ENCODE results near the gene CCDC66.

Gene CCDC66

GRCh38 chr3:56591262-56591661 lies 34.3 kb downstream of the CCDC66 start (continued):
- TF ChIP-seq, protein P1, sequence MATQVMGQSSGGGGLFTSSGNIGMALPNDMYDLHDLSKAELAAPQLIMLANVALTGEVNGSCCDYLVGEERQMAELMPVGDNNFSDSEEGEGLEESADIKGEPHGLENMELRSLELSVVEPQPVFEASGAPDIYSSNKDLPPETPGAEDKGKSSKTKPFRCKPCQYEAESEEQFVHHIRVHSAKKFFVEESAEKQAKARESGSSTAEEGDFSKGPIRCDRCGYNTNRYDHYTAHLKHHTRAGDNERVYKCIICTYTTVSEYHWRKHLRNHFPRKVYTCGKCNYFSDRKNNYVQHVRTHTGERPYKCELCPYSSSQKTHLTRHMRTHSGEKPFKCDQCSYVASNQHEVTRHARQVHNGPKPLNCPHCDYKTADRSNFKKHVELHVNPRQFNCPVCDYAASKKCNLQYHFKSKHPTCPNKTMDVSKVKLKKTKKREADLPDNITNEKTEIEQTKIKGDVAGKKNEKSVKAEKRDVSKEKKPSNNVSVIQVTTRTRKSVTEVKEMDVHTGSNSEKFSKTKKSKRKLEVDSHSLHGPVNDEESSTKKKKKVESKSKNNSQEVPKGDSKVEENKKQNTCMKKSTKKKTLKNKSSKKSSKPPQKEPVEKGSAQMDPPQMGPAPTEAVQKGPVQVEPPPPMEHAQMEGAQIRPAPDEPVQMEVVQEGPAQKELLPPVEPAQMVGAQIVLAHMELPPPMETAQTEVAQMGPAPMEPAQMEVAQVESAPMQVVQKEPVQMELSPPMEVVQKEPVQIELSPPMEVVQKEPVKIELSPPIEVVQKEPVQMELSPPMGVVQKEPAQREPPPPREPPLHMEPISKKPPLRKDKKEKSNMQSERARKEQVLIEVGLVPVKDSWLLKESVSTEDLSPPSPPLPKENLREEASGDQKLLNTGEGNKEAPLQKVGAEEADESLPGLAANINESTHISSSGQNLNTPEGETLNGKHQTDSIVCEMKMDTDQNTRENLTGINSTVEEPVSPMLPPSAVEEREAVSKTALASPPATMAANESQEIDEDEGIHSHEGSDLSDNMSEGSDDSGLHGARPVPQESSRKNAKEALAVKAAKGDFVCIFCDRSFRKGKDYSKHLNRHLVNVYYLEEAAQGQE (tag by site-specific recombination; IDR thresholded peaks at IDR 0.05): no peak
- TF ChIP-seq ZIC2 (tag by site-specific recombination; IDR thresholded peaks at IDR 0.05) (no peak), ZNF26 (tag by site-specific recombination; IDR thresholded peaks at IDR 0.05) (no peak), ZNF776 (tag by site-specific recombination; IDR thresholded peaks at IDR 0.05; ENCODE audit: borderline replicate concordance) (no peak), ZXDB (tag by site-specific recombination; IDR thresholded peaks at IDR 0.05) (no peak)

DNA sequence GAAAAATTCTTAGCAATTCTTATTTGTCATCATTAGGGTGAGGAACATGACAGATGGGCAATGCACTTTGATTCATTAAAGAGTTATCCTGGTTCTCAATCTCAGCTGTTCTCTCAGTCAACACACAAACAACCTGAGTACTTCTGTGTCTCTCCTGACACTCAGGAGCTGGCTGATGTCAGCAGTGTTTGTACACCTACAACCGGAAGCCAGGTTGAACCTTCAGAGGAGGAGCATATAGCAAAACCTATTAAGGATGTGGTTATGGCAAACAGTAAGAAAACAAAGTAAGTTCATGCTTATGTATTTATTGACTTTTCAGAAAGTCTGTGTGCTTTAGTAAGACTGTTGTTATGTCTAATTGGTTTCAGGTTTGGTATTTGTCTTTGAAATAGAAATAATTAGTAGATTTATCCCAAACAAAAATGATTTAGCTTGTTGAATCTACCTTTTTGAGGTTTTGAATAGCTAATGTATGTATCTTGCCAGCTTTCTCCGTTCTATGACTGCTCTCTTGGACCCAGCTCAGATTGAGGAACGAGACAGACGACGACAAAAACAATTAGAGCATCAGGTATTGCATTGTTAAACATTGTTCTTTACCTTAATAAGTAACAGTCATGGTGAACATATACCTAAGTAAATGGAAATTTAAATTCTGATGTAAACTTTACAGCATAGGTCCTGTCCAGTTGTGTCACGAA lies 36.6 kb downstream of the CCDC66 start:
- H3K27ac ChIP-seq (ENCODE audit: extremely low read depth, low read depth, low read length): no peak overlapping the region
- no peak overlapping the region for H3K4me3 ChIP-seq (ENCODE audit: low read depth, low read length)
- H3K4me1 ChIP-seq (ENCODE audit: control insufficient read depth, insufficient read depth, low read length): no peaks in the 10 kb centered on the region
- CTCF ChIA-PET: no interaction called here
- POLR2A ChIA-PET: no interaction called here
- peaks cover 15 to 46% of the 10 kb centered on the region in 2 experiments for H3K36me3 ChIP-seq (ENCODE audit: control insufficient read depth in 2 of 2, insufficient read depth in 1 of 2, low read length in 2 of 2)
- no peaks in the 10 kb centered on the region for H3K9me3 ChIP-seq (ENCODE audit: control insufficient read depth, insufficient read depth, low read depth, low read length)
- TF ChIP-seq ZNF121 (tag by site-specific recombination; IDR thresholded peaks at IDR 0.05): no peak
- TF ChIP-seq ZNF843 (tag by site-specific recombination; IDR thresholded peaks at IDR 0.05): no peak
- no peak for TF ChIP-seq SCRT2 (tag by site-specific recombination; IDR thresholded peaks at IDR 0.05)
- TF ChIP-seq ZNF558 (tag by site-specific recombination; IDR thresholded peaks at IDR 0.05): no peak
- no peak for TF ChIP-seq FEZF1 (tag by site-specific recombination; IDR thresholded peaks at IDR 0.05)
- no peak for TF ChIP-seq ZNF266 (tag by site-specific recombination; IDR thresholded peaks at IDR 0.05; ENCODE audit: low read depth)
- no peak for TF ChIP-seq ELK4 (IDR thresholded peaks at IDR 0.05; ENCODE audit: borderline replicate concordance, low read depth, low read length)
- no peak for TF ChIP-seq KLF16 (tag by site-specific recombination; IDR thresholded peaks at IDR 0.05)
- TF ChIP-seq ZNF433 (tag by site-specific recombination; IDR thresholded peaks at IDR 0.05; ENCODE audit: low read depth): no peak
- no peak for TF ChIP-seq ZNF302 (tag by site-specific recombination; IDR thresholded peaks at IDR 0.05; ENCODE audit: low read depth)
- TF ChIP-seq ZNF610 (tag by site-specific recombination; IDR thresholded peaks at IDR 0.05; ENCODE audit: borderline replicate concordance): no peak
- TF ChIP-seq TRIM28 (IDR thresholded peaks at IDR 0.05; ENCODE audit: borderline replicate concordance, low read length): no peak
- no peak for TF ChIP-seq ZNF112 (tag by site-specific recombination; IDR thresholded peaks at IDR 0.05)
- no peak for TF ChIP-seq KLF9 (tag by site-specific recombination; IDR thresholded peaks at IDR 0.05; ENCODE audit: low read depth)
- no peak for TF ChIP-seq ZNF366 (tag by site-specific recombination; conservative IDR thresholded peaks at IDR 0.05)
- TF ChIP-seq ZBTB6 (tag by site-specific recombination; IDR thresholded peaks at IDR 0.05): no peak

Measured in HEK293 (cell line).